Measurements from ENCODE around the gene MBIP.
"Not testable (repeated sequence)": the region's sequence is repeated elsewhere in the genome, so short reads cannot be mapped to it uniquely, and the experiment has no call there.

MBIP gene, protein sequence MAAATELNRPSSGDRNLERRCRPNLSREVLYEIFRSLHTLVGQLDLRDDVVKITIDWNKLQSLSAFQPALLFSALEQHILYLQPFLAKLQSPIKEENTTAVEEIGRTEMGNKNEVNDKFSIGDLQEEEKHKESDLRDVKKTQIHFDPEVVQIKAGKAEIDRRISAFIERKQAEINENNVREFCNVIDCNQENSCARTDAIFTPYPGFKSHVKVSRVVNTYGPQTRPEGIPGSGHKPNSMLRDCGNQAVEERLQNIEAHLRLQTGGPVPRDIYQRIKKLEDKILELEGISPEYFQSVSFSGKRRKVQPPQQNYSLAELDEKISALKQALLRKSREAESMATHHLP

DNA sequence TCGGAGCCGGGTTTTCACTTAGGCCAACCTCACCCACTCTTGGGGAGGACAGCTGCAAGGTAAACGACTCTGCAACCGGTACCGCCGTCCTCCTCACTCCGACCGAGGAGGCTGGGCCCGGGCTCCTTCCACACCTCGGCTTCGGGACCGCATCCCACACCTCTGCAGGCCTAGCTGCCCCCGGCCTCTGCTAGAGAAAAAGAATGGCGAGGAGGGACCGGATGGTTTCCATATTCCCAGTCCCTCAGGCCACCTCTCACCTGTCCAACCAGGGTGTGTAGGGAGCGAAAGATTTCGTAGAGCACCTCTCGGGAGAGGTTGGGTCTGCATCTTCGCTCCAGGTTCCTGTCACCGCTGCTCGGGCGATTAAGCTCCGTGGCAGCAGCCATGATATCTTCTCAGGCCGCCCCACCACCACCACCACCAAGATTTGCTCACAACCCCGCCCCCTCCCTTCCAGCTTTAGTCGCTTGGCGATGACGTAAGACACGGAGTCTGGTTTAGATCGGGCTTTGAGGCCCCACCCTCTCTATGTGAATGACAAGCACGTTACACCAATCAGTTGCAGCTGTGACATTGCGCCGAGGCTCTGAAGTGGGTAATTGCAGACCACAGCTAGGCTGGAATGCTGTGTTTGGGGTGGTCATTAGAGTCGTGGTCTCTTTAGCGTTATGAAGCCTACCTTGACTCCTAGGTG, at the start of gene MBIP:
MBIP (minus strand) TSS at position 438 of the 697 bp plus-strand sequence; CDS start at position 389, 49 bp downstream.
- DNase-seq (ENCODE audit: low read depth), result peak; percentile 87
- peak within 1 kb of the TSS; percentile 90 for H3K4me3 ChIP-seq (ENCODE audit: low read depth, low read length)

DNA sequence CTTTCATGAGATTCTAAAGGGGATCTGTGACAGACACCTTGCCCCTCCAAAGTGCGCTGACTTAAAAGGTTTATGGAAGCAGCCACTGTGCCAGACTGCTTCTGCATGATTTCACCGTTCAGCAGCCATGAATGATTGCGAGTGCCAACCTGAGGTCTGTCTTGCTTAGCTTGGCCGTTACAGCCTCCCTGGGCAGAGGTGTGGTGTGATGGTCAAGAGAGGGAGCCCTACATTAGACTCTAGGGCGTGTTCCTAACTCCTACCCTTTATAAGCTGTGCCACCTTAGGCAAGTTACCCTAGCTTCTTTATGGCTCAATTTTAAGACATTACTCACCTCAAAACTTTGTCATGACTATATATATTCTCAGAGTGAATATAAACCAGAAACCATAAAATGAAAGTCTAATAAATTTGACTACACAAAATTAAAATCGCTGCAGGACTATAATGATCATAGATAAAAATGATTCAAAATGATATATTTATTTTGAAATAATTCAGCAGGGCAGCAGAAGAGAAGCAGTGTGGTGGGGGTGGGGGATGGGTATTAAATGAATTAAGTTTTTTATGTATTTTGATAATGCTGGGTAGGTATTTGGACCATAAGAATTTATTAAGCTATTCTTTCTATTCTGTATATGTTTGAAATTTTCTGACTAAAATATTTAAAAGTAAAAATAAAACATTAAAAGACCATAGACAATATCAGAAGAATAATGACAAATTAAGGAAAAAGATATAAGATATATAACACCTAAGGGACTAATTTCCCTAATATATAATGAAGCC, 47.7 kb upstream of the MBIP start:
- no peak for DNase-seq (ENCODE audit: low read depth)

DNA sequence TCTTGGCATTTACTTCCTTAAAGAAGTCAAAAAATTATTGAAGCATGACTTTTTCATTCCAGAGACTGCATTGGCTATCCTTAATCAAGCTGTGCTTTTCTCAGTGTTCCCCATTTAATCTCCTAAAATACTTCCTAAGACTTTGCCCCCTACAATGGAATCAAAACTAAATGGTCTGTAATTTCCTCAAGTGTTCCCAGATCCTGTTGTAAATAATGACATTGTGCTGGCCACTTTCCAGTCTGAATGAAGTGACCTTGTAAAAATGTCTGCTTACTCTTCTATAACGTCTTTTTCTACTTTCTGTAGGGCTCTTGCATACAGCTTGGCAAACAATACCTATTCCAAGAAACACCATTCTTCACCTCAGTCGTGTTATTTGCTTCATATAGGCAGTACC, 45.3 kb upstream of the MBIP start:
- no peak overlapping the region for H3K4me3 ChIP-seq (ENCODE audit: low read depth, low read length)
- DNase-seq (ENCODE audit: low read depth), result no peak

More for the DNA sequence above, 47.7 kb upstream of the MBIP start:
- H3K4me3 ChIP-seq (ENCODE audit: low read depth, low read length), result no peak overlapping the region

DNA sequence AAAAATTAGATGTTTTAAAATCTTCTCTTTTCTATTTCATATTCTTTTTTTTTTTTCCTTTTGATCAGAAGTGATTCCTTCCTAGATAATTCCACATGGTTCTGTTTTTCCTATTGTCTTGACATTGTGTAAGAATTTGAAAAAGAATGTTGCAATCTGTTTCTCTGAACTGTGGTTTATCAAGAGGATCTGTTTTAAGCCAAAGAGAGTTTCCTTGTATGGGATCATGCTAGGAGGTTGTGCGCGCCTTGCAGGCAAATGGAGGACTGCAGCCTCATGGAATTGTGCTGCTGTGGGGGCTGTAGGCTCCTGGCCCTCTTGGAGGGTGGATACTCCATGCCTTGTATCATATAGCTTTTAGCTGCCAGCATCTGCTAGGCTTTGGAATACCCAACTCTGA, 43.3 kb upstream of the MBIP start:
- H3K4me3 ChIP-seq (ENCODE audit: low read depth, low read length), result no peak overlapping the region
- DNase-seq (ENCODE audit: low read depth), result no peak

DNA sequence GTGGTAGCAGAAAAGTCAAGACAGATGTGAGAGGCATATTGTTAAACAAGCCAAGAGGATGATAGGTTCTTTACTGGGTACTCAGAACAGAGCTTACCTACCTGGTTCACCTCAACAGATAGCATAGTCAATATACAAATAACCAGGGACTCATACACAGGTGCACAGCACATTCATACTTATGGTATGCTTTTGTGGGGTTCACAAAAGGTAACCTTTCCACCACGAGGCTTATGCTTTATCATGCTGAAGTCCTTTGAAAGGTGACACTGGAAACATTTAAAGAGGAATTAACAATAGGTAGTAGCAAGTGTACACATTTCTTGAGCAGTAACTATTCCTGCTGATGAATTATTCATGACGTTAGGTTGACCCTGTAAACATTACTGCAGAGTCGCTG, 42.2 kb upstream of the MBIP start:
- DNase-seq (ENCODE audit: low read depth), result no peak
- no peak overlapping the region for H3K4me3 ChIP-seq (ENCODE audit: low read depth, low read length)

DNA sequence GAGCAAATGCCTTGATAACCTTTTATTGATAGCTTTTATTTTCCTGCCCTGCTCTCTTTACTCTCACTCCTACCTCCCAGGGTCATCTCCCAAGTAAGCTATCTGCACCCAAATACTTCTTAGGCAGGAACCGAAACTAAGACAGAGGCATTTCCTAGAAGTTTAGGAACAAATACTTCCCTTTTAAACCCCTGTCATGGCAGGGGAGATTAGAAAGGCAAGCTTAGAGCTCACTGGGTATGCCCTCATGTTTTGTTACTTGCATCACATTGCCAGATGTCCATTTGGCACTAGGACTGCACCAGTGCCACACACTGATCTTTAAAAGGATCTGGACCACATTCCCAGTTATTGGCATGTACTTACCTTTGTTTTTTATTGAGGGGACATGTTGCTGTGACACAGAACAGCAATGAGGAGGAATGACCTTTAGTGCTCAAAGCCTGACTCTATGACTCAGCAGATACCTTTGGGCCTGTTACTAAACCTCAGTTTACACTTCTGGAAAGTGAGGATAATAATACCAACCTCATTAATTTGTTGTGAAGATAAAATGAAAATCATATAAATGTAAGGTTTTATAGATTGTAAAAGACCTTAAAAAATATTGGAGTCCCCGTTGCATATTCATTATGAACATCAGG, 40.9 kb upstream of the MBIP start:
- H3K4me3 ChIP-seq (ENCODE audit: low read depth, low read length), result no peak overlapping the region
- DNase-seq (ENCODE audit: low read depth), result no peak

DNA sequence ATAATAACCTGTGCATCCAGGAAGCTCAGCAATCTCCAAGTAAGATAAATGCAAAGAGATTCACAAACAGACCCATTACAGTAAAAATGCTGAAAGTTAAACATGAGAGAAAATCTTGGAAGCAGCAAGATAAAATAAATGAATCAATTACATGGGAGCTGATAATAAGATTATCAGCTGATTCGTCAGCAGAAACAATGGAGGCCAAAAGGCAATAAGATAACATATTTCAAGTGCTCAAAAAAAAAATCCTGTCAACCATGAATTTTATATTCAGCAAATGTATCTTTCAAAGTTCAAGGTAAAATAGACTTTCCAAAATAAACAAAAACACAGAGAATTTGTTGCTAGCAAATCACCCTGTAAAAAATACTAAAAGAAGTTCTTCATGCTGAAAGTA, 36.4 kb upstream of the MBIP start:
- no peak for DNase-seq (ENCODE audit: low read depth)
- H3K4me3 ChIP-seq (ENCODE audit: low read depth, low read length), result no peak overlapping the region

DNA sequence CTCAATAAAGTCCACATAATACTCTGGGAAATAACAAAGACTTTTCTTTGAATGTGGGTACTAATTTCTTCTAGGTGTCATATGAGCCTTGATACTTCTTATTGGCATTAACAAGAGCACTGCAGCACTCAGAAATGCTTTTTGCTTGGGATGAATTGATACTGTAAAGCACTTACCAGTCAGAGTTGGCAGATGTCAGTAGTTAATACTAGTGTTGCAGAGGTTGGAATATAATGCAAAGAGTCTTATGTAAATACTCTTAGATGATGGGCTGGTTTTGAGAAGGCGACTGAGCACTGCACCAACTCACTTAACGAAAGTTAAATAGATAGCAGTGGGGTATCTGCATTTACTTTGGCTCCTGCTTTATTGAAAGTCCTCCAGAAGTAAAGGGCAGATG, 25.6 kb upstream of the MBIP start:
- DNase-seq (ENCODE audit: low read depth), result no peak
- no peak overlapping the region for H3K4me3 ChIP-seq (ENCODE audit: low read depth, low read length)

DNA sequence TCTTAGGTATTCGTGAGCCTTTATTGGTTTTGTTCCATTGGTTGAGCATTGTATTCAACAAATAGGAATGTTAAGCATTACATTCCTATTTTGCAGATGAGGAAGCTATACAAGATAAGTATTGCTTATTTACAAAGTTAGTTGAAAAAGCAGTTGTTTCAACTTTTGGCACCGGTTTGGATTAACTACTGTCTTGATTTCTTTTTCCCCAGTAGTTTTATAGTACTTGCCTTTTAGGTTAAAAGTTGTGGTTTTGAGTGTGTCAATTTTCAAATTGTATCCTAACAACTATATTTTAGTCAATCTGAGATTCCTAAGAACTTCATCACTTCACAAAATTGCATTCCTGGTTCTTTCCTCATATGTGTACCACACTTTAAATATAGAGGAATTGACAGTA, 23.8 kb upstream of the MBIP start:
- no peak for DNase-seq (ENCODE audit: low read depth)
- H3K4me3 ChIP-seq (ENCODE audit: low read depth, low read length), result no peak overlapping the region

DNA sequence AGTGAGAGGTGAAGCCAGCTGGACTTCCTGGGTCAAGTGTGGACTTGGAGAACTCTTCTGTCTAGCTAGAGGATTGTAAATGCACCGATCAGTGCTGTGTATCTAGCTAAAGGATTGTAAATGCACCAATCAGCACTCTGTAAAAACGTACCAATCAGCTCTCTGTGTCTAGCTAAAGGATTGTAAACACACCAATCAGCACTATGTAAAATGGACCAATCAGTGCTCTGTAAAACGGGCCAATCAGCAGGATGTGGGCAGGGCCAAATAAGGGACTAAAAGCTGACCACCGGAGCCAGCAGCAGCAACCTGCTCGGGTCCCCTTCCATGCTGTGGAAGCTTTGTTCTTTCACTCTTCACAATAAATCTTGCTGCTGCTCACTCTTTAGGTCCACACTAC, 21.4 kb upstream of the MBIP start:
- not testable (repeated sequence) for H3K4me3 ChIP-seq (ENCODE audit: low read depth, low read length); DNase-seq (ENCODE audit: low read depth)

DNA sequence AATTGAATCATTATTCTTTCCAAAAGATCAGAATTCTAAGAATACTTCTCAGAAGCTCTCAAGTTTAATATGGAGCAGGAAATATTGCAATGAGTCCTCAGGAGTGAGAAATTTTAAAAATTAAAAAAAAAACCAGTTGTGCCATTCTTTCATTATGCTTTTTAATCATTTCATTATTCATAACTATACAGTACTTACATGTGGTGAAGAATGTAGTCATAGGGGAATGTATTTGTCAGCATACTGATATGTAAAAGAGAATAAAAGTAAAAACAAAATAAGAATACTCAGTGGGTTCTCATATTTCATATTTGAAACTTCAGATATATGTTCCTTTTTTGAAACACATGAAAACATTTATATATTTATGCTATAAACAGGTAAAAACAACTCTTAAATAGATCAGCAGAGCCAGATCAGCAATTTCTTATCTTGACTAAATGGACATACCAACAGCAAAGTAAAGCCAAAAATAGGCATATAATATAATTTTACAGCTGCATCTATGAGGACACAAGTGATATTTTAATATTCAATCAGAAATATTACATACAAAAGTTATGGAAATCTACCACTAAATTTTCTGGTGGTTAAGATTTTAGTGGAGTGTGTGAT, 19.9 kb upstream of the MBIP start:
- DNase-seq (ENCODE audit: low read depth), result no peak
- no peak overlapping the region for H3K4me3 ChIP-seq (ENCODE audit: low read depth, low read length)

DNA sequence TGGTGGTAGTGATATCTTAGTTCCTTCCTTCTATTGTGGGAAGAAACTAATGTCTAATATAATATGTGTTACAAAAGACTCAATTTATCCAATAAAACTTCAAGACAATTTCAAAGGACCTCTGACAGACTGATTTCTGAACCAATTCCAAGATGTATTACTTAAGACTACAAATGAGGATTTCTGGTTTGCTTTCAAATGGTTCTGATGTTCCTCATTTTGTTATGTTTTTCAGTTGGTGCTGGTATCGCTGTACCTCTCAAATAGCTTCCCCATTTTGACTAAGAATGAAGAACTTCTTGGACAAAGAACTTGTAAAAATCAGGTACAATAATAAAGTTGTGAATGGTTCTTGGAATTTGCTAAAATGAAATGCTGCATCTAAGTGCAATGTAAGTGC, 19.4 kb upstream of the MBIP start:
- DNase-seq (ENCODE audit: low read depth), result no peak
- H3K4me3 ChIP-seq (ENCODE audit: low read depth, low read length), result no peak overlapping the region

DNA sequence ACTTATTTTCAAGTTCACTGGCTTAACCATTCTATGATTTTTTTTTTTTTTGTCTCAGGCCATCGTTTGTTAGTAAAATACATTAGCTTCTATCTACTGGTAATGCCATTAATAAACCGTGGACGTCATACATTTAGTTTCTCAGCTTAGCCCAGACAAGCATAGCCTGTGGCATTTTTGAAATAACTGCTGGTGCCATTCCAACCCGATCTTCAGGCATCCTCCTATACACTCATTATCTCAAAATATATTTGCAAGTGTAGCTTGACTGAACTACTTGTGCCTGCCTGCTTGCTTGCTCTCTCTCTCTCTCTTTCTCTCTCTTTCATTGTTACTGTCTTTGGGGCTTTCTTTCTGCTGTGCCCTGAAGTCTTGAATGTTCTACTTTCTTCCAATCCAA, 12.7 kb upstream of the MBIP start:
- no peak for DNase-seq (ENCODE audit: low read depth)
- H3K4me3 ChIP-seq (ENCODE audit: low read depth, low read length), result no peak overlapping the region

DNA sequence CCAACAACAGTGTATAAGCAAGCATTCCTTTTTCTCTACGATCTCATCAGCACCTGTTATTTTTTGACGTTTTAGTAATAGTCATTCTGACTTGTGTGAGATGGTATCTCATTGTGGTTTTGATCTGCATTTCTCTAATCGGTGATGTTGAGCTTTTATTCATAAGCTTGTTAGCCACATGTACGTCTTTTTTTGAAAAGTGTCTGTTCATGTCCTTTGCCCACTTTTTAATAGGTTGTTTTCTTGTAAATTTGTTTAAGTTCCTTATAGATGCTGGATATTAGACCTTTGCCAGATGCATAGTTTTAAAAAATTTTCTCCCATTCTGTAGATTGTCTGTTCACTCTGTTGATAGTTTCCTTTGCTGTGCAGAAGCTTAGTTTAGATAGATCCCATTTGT, 7.1 kb upstream of the MBIP start:
- not testable (repeated sequence) for DNase-seq (ENCODE audit: low read depth); H3K4me3 ChIP-seq (ENCODE audit: low read depth, low read length)

DNA sequence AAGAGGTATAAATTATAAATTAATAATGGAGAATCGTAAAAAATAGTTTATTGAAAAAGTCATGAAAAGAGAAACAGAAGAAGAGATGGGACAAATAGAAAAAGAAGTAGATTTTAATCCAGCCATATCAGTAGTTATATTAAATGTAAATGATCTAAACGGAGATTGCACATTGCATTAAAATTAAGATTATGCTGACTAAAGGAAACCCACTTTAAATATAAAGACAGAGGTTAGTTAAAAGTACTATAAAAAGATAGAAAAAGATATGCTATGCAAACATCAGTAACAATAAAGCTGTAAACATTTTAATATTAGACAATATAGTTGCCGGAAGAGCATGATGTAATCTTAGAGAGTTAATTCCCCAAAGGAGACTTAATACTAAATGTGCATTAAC, 5.4 kb upstream of the MBIP start:
- DNase-seq (ENCODE audit: low read depth), result no peak
- no peak overlapping the region for H3K4me3 ChIP-seq (ENCODE audit: low read depth, low read length)

DNA sequence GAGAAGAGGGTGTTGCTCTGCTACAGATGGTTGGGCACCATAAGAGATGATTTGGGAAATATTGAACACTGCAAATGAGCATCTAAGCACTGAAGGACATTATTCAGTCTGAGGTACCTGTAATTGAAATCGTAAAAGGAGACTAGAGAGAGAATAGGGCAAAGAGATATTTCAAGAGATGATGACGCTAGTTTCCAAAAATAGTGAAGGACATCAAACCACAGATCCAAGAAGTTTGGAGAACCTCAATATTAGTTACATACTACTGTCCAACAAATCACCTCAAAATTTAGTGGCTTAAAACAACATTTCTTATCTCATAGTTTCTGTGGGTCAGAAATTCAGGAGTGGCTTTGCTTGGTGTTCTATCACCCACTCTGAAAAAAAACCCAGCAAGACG, 4.5 kb upstream of the MBIP start:
- DNase-seq (ENCODE audit: low read depth), result no peak
- H3K4me3 ChIP-seq (ENCODE audit: low read depth, low read length), result no peak overlapping the region

DNA sequence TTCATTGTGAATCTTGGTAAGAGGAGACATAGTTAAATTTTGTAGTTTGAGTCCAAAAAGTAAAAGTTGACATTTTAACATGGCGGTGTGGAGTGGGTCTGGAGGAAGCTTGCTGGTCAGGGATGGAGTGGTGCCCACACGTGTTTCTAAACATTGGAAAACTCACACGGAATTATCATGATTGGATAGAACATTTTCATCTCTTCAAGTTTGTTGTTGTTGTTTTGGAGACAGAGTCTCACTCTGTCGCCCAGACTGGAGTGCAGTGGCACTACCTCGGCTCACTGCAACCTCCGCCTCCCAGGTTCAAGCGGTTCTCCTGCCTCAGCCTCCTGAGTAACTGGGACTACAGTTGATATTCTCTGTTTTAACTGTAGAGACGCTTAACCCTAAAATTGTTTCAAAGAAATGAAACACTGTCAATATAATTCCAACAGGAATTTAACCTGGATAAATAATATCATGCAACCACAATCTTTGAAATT, 502 bp upstream of the MBIP start:
- no peak for DNase-seq (ENCODE audit: low read depth)
- peak overlapping the region; percentile 90 for H3K4me3 ChIP-seq (ENCODE audit: low read depth, low read length)

DNA sequence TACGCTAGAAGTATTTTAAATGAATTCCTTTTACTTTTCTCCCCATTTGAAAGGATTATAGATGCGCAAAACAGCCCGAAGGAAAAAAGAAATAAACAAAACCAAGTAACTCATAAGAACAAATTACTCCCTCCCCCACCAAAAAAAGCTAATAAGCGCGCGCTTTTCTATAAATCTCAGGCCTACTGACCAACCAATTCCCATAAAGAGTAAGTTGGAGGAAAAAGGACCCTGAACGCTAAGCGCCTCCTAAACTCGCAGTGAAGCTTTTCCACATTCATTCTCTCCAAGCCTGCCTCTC, 588 bp downstream of the MBIP start:
- H3K4me3 ChIP-seq (ENCODE audit: low read depth, low read length), result peak overlapping the region; percentile 90
- DNase-seq (ENCODE audit: low read depth), result no peak

DNA sequence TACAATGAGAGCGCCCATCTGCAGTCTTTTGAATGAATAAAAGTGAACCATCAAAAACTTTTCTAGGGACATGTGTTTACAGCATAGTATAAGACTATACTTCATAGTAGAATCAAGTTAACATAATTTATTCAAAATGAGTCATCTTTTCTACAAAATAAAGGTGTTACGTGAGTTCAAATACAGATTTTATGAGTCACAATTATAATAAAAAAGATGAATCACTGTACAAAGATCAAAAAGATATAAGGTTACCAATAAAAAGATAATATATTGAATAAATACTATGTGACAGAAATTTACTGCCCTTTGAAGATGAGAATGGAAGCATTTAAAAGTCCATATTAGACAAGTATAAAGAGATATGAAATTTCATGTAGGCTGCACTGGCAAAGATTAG, 2.8 kb downstream of the MBIP start:
- no peak for DNase-seq (ENCODE audit: low read depth)
- H3K4me3 ChIP-seq (ENCODE audit: low read depth, low read length), result no peak overlapping the region

DNA sequence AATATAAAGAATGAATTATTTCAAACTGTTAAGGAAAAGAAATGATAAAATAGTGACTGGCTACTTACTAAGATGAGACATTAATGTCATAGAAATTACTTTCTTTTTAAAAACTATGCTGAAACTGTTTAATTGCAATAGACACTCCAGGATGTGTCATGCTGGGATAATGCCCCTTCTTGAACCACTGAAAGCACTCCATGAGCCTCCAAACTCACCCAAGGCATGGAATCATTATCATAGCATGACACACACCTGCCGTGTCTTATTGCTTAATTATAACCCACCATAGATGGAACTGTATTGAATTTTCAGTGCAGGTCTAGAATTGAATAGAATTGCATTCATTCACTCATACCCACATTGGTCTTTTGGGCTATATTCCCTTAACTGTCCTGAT, 4.3 kb downstream of the MBIP start:
- DNase-seq (ENCODE audit: low read depth), result no peak
- H3K4me3 ChIP-seq (ENCODE audit: low read depth, low read length), result no peak overlapping the region
